Upper lobe of left lung (tissue), 4 donors: ENCODE results near the gene TTC28.

ENCODE experiments used
- CTCF ChIP-seq, 6 experiments: fragments of 450-650 bp in 4 of 6; fragments of 200-600 bp in 2 of 6; sonication (generic) in 2 of 6; IDR thresholded peaks; one replicate each; pipeline ENCODE4 v1.5.1; 2016 to 2019; ENCODE audit warnings: antibody characterized with exemption in 6 of 6
- POLR2A ChIP-seq, 4 donors: fragments of 450-650 bp; IDR thresholded peaks; one replicate each; pipeline ENCODE4 v1.5.1; 2016 to 2017; ENCODE audit warnings: antibody characterized with exemption in 4 of 4, mild to moderate bottlenecking in 2 of 4
- POLR2AphosphoS5 ChIP-seq, 2 donors: sonication (generic); formaldehyde crosslinking; IDR thresholded peaks; one replicate each; pipeline ENCODE4 v1.5.1; 2017; ENCODE audit warnings: antibody characterized with exemption in 2 of 2

DNA sequence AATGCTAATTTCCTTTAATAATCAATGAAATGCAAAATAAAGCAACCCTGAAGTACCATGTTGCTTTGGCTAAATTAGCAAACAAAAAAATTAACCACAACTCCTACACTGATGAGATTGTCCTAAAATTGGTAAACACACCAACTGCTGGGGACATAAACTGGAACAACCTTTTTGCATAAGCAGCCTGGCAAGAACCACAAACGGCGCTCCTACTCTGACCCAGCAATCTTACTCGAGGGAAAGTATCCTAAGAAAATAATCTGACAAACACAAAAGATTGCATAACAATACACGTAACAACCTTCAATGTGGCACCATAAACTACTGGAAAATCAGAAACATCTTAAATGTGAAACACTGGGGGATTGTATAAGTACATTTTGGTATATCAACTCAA is 570.8 kb downstream of the TTC28 start:
- TF ChIP-seq CTCF (IDR thresholded peaks at IDR 0.05) (no peak), POLR2A (IDR thresholded peaks at IDR 0.05) (no peak), POLR2AphosphoS5 (IDR thresholded peaks at IDR 0.05) (no peak)
